H1 (cell line): ENCODE results near the gene GLOD4. TPM values are rescaled to one million over a fixed set of nuclear protein-coding genes. Genes with fewer than 3 reads are reported as not detected.

Experiments
- CTCF ChIA-PET: fragments of 300-600 bp; sonication (Branson Sonifier 250); formaldehyde crosslinking; loops from one replicate; lab custom pipeline; 2021; ENCODE audit not compliant: partially characterized antibody; lab: Charles Lee
- POLR2A ChIA-PET: fragments of 300-600 bp; sonication (Branson Sonifier 250); formaldehyde crosslinking; loops from one replicate; lab custom pipeline; 2021; ENCODE audit warnings: inconsistent platforms; ENCODE audit not compliant: partially characterized antibody; lab: Charles Lee
- DNase-seq, 2 experiments: peaks; one replicate each; pipeline versions ENCODE4 v3.0.0 to v3.0.0-alpha.2; 2010 to 2022; ENCODE audit warnings: low spot score in 2 of 2, low read depth in 1 of 2, mixed read lengths in 1 of 2
- FAIRE-seq: peaks from 2 replicates; lab custom pipeline; 2011; peaks lifted over from hg19 to GRCh38; lab: Jason Lieb, UNC
- H2AFZ ChIP-seq: 2 replicates; pipeline ENCODE4 v1.8.1; 2012; ENCODE audit warnings: low read length, inconsistent platforms
- H2AK5ac ChIP-seq: 2 replicates; pipeline ENCODE4 v1.6.1; 2013; ENCODE audit warnings: low read depth, low read length
- H2BK120ac ChIP-seq: replicated peaks from 2 replicates; pipeline ENCODE3; 2013; ENCODE audit warnings: low read depth, low read length, inconsistent platforms
- H2BK12ac ChIP-seq: 2 replicates; pipeline ENCODE4 v1.6.1; 2013; ENCODE audit warnings: low read depth, low read length
- H2BK15ac ChIP-seq: 2 replicates; pipeline ENCODE4 v1.6.1; 2013; ENCODE audit warnings: low read length
- H2BK20ac ChIP-seq: 2 replicates; pipeline ENCODE4 v1.6.1; 2013; ENCODE audit warnings: low read length
- H2BK5ac ChIP-seq: 2 replicates; pipeline ENCODE4 v1.6.1; 2013; ENCODE audit warnings: low read depth, low read length
- H3K14ac ChIP-seq: 2 replicates; pipeline ENCODE4 v1.6.1; 2013; ENCODE audit warnings: inconsistent platforms; ENCODE audit not compliant: insufficient read length
- H3K18ac ChIP-seq: 2 replicates; pipeline ENCODE4 v1.6.1; 2013; ENCODE audit warnings: low read length; ENCODE audit errors: extremely low read depth
- H3K23ac ChIP-seq: 2 replicates; pipeline ENCODE4 v1.6.1; 2013; ENCODE audit warnings: inconsistent platforms; ENCODE audit not compliant: insufficient read length
- H3K23me2 ChIP-seq: 2 replicates; pipeline ENCODE4 v1.6.1; 2013; ENCODE audit warnings: low read depth, low read length
- H3K27ac ChIP-seq: 2 replicates; pipeline ENCODE4 v1.6.1; 2011; ENCODE audit warnings: low read depth, low read length, inconsistent platforms
- H3K27me3 ChIP-seq, 4 experiments: replicated peaks in 1 of 4; 1 replicate in 1 of 4; 2 replicates in 3 of 4; pipeline versions ENCODE4 v1.6.1 to v1.8.1; 2011 to 2013; ENCODE audit warnings: low read length in 3 of 4, mild to moderate bottlenecking in 3 of 4, inconsistent platforms in 2 of 4, mixed read lengths in 2 of 4, moderate library complexity in 1 of 4; ENCODE audit not compliant: control insufficient read depth in 3 of 4, insufficient read depth in 3 of 4; ENCODE audit errors: extremely low read depth in 1 of 4
- H3K36me3 ChIP-seq, 4 experiments: 2 replicates each; pipeline versions ENCODE4 v1.6.1 to v1.8.1; 2011 to 2013; ENCODE audit warnings: mild to moderate bottlenecking in 4 of 4, low read length in 3 of 4, moderate library complexity in 2 of 4, control low read depth in 1 of 4, inconsistent platforms in 1 of 4; ENCODE audit not compliant: insufficient read depth in 4 of 4, control insufficient read depth in 2 of 4
- H3K4ac ChIP-seq: replicated peaks from 2 replicates; pipeline ENCODE3; 2013; ENCODE audit warnings: low read length, low read depth, mixed read lengths, inconsistent platforms; ENCODE audit not compliant: insufficient read length
- H3K4me1 ChIP-seq, 4 experiments: replicated peaks in 1 of 4; 1 replicate in 1 of 4; 2 replicates in 3 of 4; pipeline versions ENCODE4 v1.6.1 to v1.8.1; 2011 to 2013; ENCODE audit warnings: low read length in 3 of 4, inconsistent platforms in 2 of 4, mixed read lengths in 1 of 4; ENCODE audit not compliant: insufficient read depth in 4 of 4, control insufficient read depth in 3 of 4
- H3K4me2 ChIP-seq, 2 experiments: 2 replicates each; pipeline versions ENCODE4 v1.6.1 to v1.8.1; 2011 to 2013; ENCODE audit warnings: low read depth in 2 of 2, low read length in 2 of 2, control low read depth in 1 of 2, inconsistent platforms in 1 of 2, mild to moderate bottlenecking in 1 of 2; ENCODE audit not compliant: insufficient read depth in 1 of 2
- H3K4me3 ChIP-seq, 4 experiments: fragments of 200-600, 300-600 bp in 1 of 4; sonication (generic), shearing (Covaris generic), sonication (Bioruptor Twin) in 1 of 4; 2 replicates each; pipeline versions ENCODE4 v1.5.1 to v1.8.1; 2011 to 2016; ENCODE audit warnings: low read length in 4 of 4, low read depth in 3 of 4, control low read depth in 2 of 4, inconsistent platforms in 2 of 4, mild to moderate bottlenecking in 2 of 4, mixed read lengths in 1 of 4, moderate library complexity in 1 of 4; ENCODE audit not compliant: insufficient read depth in 2 of 4; ENCODE audit errors: extremely low read depth in 1 of 4
- H3K56ac ChIP-seq: replicated peaks from 2 replicates; pipeline ENCODE3; 2013; ENCODE audit warnings: low read depth, mild to moderate bottlenecking, mixed read lengths, low read length, inconsistent platforms; ENCODE audit not compliant: insufficient read length
- H3K79me1 ChIP-seq: 2 replicates; pipeline ENCODE4 v1.6.1; 2013; ENCODE audit warnings: low read depth, low read length, control low read depth
- H3K79me2 ChIP-seq, 2 experiments: 2 replicates each; pipeline versions ENCODE4 v1.6.1 to v1.8.1; 2012 to 2013; ENCODE audit warnings: low read length in 2 of 2, mild to moderate bottlenecking in 2 of 2, inconsistent platforms in 1 of 2; ENCODE audit not compliant: insufficient read depth in 2 of 2, control insufficient read depth in 1 of 2
- H3K9ac ChIP-seq, 4 experiments: replicated peaks in 1 of 4; 1 replicate in 1 of 4; 2 replicates in 3 of 4; pipeline versions ENCODE4 v1.6.1 to v1.8.1; 2011 to 2013; ENCODE audit warnings: low read depth in 3 of 4, low read length in 3 of 4, control low read depth in 2 of 4, mild to moderate bottlenecking in 2 of 4, moderate library complexity in 2 of 4, inconsistent platforms in 1 of 4; ENCODE audit errors: extremely low read depth in 1 of 4
- H3K9me3 ChIP-seq, 2 experiments: 2 replicates each; pipeline versions ENCODE4 v1.6.1 to v1.8.1; 2012 to 2013; ENCODE audit warnings: mild to moderate bottlenecking in 2 of 2, moderate library complexity in 2 of 2, control low read depth in 1 of 2, inconsistent platforms in 1 of 2, low read depth in 1 of 2, low read length in 1 of 2, mixed read lengths in 1 of 2; ENCODE audit not compliant: insufficient read depth in 2 of 2
- H4K20me1 ChIP-seq, 2 experiments: replicated peaks in 1 of 2; 2 replicates each; pipeline versions ENCODE3 to v1.8.1; 2011 to 2013; ENCODE audit warnings: inconsistent platforms in 2 of 2, low read length in 2 of 2, mild to moderate bottlenecking in 1 of 2; ENCODE audit not compliant: insufficient read depth in 2 of 2, control insufficient read depth in 1 of 2
- H4K5ac ChIP-seq: 2 replicates; pipeline ENCODE4 v1.6.1; 2013; ENCODE audit warnings: low read length, low read depth, mixed read lengths, inconsistent platforms; ENCODE audit not compliant: insufficient read length
- H4K8ac ChIP-seq: 2 replicates; pipeline ENCODE4 v1.8.0; 2013; ENCODE audit warnings: mild to moderate bottlenecking, moderate library complexity, low read length, inconsistent platforms; ENCODE audit not compliant: insufficient read depth; ENCODE audit errors: extremely low read depth
- H4K91ac ChIP-seq: replicated peaks from 2 replicates; pipeline ENCODE3; 2013; ENCODE audit warnings: low read length, mixed read lengths, inconsistent platforms; ENCODE audit not compliant: insufficient read length
- EP300 ChIP-seq, 2 experiments: IDR thresholded peaks; 1 replicate in 1 of 2; 2 replicates in 1 of 2; pipeline ENCODE4 v1.6.1; 2011 to 2012; ENCODE audit warnings: low read depth in 2 of 2, low read length in 2 of 2, mild to moderate bottlenecking in 2 of 2, borderline replicate concordance in 1 of 2, inconsistent platforms in 1 of 2, moderate library complexity in 1 of 2
- POLR2A ChIP-seq, 2 experiments: IDR thresholded peaks; 1 replicate in 1 of 2; 2 replicates in 1 of 2; pipeline ENCODE4 v1.6.1; 2011; ENCODE audit warnings: low read depth in 2 of 2, low read length in 2 of 2, mild to moderate bottlenecking in 2 of 2; ENCODE audit errors: control extremely low read depth in 1 of 2
- POLR2AphosphoS5 ChIP-seq: IDR thresholded peaks from 2 replicates; pipeline ENCODE4 v1.6.1; 2011; ENCODE audit warnings: low read depth, low read length
- POU5F1 ChIP-seq: IDR thresholded peaks from 2 replicates; pipeline ENCODE4 v1.6.1; 2011; ENCODE audit warnings: low read depth, mild to moderate bottlenecking, low read length, moderate library complexity
- RAD21 ChIP-seq, 2 experiments: IDR thresholded peaks in 1 of 2; conservative IDR thresholded peaks in 1 of 2; 2 replicates each; pipeline ENCODE4 v1.6.1; 2011; ENCODE audit warnings: low read depth in 2 of 2, low read length in 2 of 2, improper control_type of control experiment in 1 of 2, inconsistent platforms in 1 of 2, mild to moderate bottlenecking in 1 of 2, moderate library complexity in 1 of 2
- RXRA ChIP-seq: IDR thresholded peaks from 2 replicates; pipeline ENCODE4 v1.6.1; 2011; ENCODE audit warnings: low read depth, mild to moderate bottlenecking, low read length, moderate library complexity; ENCODE audit not compliant: insufficient read depth
- whole genome bisulfite sequencing, 2 experiments: shearing (Covaris generic) in 1 of 2; methylation state at CpG; one replicate each; pipeline versions ENCODE4 v1.1.6 to v1.1.7; 2013 to 2015; ENCODE audit warnings: low lambda C conversion rate in 2 of 2, mixed read lengths in 2 of 2, inconsistent platforms in 1 of 2, low coverage in 1 of 2, missing lambda C conversion rate in 1 of 2; ENCODE audit not compliant: insufficient replicate concordance in 2 of 2, insufficient coverage in 1 of 2, insufficient read length in 1 of 2; ENCODE audit errors: extremely low coverage in 1 of 2, missing lambda C conversion rate in 1 of 2; 5-methylcytosine and 5-hydroxymethylcytosine counted together
- polyA plus RNA-seq, 7 experiments: library from polyadenylated mRNA; depleted of rRNA in 3 of 7; stranded (reverse) in 5 of 7; unstranded in 2 of 7; fragments of >200 nt in 5 of 7; fragments of 200-250 nt in 2 of 7; gene quantifications; 1 replicate in 5 of 7; 2 replicates in 1 of 7; 4 replicates in 1 of 7; pipeline versions ENCODE4 v1.2.1 to v1.2.3, GENCODE V29; 2011 to 2013; ENCODE audit warnings: missing spikeins in 2 of 7, mixed read lengths in 2 of 7
- total RNA-seq: library from RNA; stranded (reverse); fragmentation: NEBNext Ultra II Directional; extraction: Animal tissue kit (Norgen Biotek cat#: 25700); gene quantifications from 2 replicates; pipeline ENCODE4 v1.2.1, GENCODE V29; 2021

The GLOD4 gene
- total and polyA plus RNA-seq, 2 of the 8 experiments (the other 6 are each of a cell fraction or from before 2014, with no cell fraction given), result 36.8 to 81.3 TPM

DNA sequence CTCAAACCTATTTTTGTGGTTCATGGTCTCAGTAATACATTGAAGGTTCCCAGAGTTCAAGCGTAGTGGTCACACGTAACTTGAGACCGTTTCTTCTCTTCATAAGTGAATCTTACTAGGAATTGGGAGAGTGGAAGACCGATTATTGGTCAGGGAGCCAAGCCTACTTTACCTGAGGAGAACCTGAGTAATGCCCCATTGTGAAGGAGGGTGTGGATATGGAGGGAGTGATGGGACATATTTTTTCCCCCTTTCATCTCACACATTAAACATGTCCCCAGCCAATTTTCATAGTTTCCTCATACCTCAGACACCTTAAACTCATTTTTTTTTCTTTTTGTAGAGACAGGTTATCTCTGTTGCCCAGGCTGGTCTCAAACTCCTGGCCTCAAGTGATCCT lies 38.9 kb downstream of the GLOD4 start:
- FAIRE-seq, result no peak
- Histone ChIP-seq H2BK5ac (no peak overlapping the region), H2BK15ac (no peak overlapping the region), H4K8ac (no peak overlapping the region), H3K4ac (no peak overlapping the region), H4K5ac (no peak overlapping the region), H3K23ac (no peak overlapping the region), H4K20me1 (peaks cover 3 to 40% of the 10 kb centered on the region in 2 experiments)
- POLR2A ChIA-PET, result interaction anchor here (0.7 to 2.5 kb wide), 4 partner anchors 8 to 198 kb away, joined by 3 to 17 read pairs (median 4); partner anchors contain the start of gene GEMIN4
- CTCF ChIA-PET, result no interaction called here
- TF ChIP-seq RXRA, result no peak
- no peak for TF ChIP-seq POU5F1
- no peak for TF ChIP-seq EP300 (IDR thresholded peaks at IDR 0.05; ENCODE audit: borderline replicate concordance in 1 of 2, low read depth in 2 of 2, low read length in 2 of 2)
- TF ChIP-seq POLR2AphosphoS5, result 0 out of 2 replicates have a peak, but pooled peaks have one; percentile 37
- TF ChIP-seq POLR2A (IDR thresholded peaks at IDR 0.05; ENCODE audit: control extremely low read depth in 1 of 2, low read depth in 2 of 2, low read length in 2 of 2), result no peak
- TF ChIP-seq RAD21 (IDR thresholded peaks at IDR 0.05 in 1 of 2, conservative IDR thresholded peaks at IDR 0.05 in 1 of 2; ENCODE audit: low read depth in 2 of 2, low read length in 2 of 2), result no peak
- TF ChIP-seq, all 59 proteins: peak for 1
- H3K9ac ChIP-seq, result no peak overlapping the region
- H3K9me3 ChIP-seq, result no peaks in the 10 kb centered on the region
- H3K79me2 ChIP-seq, result peaks cover 0 to 16% of the 10 kb centered on the region in 2 experiments; a peak in 2 of 4 replicates
- no peaks in the 10 kb centered on the region; the same call in 1 of the 2 replicates for H3K23me2 ChIP-seq
- DNase-seq, result no peak
- no peak overlapping the region for H2BK20ac ChIP-seq
- no peak overlapping the region for H2BK120ac ChIP-seq
- no peak overlapping the region for H2AFZ ChIP-seq
- H2AK5ac ChIP-seq, result no peak overlapping the region
- no peak overlapping the region; the same call in 1 of the 2 replicates for H3K27ac ChIP-seq
- no peak overlapping the region for H4K91ac ChIP-seq
- H3K79me1 ChIP-seq, result peaks cover 13% of the 10 kb centered on the region; the same call in 1 of the 2 replicates
- H3K4me3 ChIP-seq, result no peak overlapping the region
- no peak overlapping the region for H3K14ac ChIP-seq
- no peaks in the 10 kb centered on the region for H3K27me3 ChIP-seq
- 94% methylated on average over 4 of the region's 4 CpGs; no CpG with 5 or more reads in 1 of the 2 experiments for WGBS, 2 experiments
- peaks cover 43 to 86% (median 55%) of the 10 kb centered on the region in 4 experiments for H3K36me3 ChIP-seq
- no peak overlapping the region for H3K4me2 ChIP-seq
- H3K4me1 ChIP-seq, result no peaks in the 10 kb centered on the region
- no peak overlapping the region for H3K56ac ChIP-seq
- H3K18ac ChIP-seq, result no peak overlapping the region
- no peak overlapping the region for H2BK12ac ChIP-seq
